ENCODE measurements around the gene OSBPL7. TPM values are rescaled to one million over a fixed set of nuclear protein-coding genes. Genes with fewer than 3 reads are reported as not detected.

OSBPL7 gene
- total and polyA plus RNA-seq, 2 of the 8 experiments (the other 6 are each of a cell fraction or from before 2014, with no cell fraction given): 7.2 to 8.9 TPM

GRCh38 chr17:47812146-47812920 lies 9.3 kb downstream of the OSBPL7 start:
- ChIA-PET CTCF (ENCODE audit: partially characterized antibody) (interaction anchor here (1.4 to 1.8 kb wide), 2 partner anchors 9 to 70 kb away, joined by 3 to 5 read pairs; partner anchors contain the start of gene OSBPL7), POLR2A (ENCODE audit: partially characterized antibody) (interaction anchor here (1.6 kb wide), 1 partner anchor 10 kb away, joined by 6 read pairs; the partner anchor contains the start of gene OSBPL7)
- FAIRE-seq (no peak), DNase-seq (ENCODE audit: low read depth in 1 of 2, low spot score in 2 of 2) (no peak)
- H4K20me1 ChIP-seq (replicated peaks in 1 of 2; ENCODE audit: control insufficient read depth in 1 of 2, insufficient read depth in 2 of 2, low read length in 2 of 2): peaks cover 0 to 5% of the 10 kb centered on the region in 2 experiments
- H4K8ac ChIP-seq (ENCODE audit: extremely low read depth, insufficient read depth, low read length): no peak overlapping the region; the same call in 1 of the 2 replicates
- H3K4me3 ChIP-seq (ENCODE audit: extremely low read depth in 1 of 4, insufficient read depth in 2 of 4, low read depth in 3 of 4, low read length in 4 of 4): no peak overlapping the region
- H3K79me1 ChIP-seq (ENCODE audit: low read depth, low read length): no peaks in the 10 kb centered on the region; the same call in none of the 2 replicates
- H3K36me3 ChIP-seq (ENCODE audit: control insufficient read depth in 2 of 4, insufficient read depth in 4 of 4, low read length in 3 of 4): peaks cover 0 to 2% (median 0%) of the 10 kb centered on the region in 4 experiments; a peak in 1 of 8 replicates
- TF ChIP-seq HDAC6 (IDR thresholded peaks at IDR 0.05; ENCODE audit: low read depth, low read length) (no peak), TEAD4 (IDR thresholded peaks at IDR 0.05; ENCODE audit: low read depth, low read length) (no peak), CHD1 (IDR thresholded peaks at IDR 0.05; ENCODE audit: low read depth, low read length) (no peak), SIRT6 (IDR thresholded peaks at IDR 0.05; ENCODE audit: low read length) (no peak), EP300 (IDR thresholded peaks at IDR 0.05; ENCODE audit: borderline replicate concordance in 1 of 2, low read depth in 2 of 2, low read length in 2 of 2) (no peak)
- no peak overlapping the region for H4K5ac ChIP-seq (ENCODE audit: insufficient read length, low read depth, low read length)
- no peaks in the 10 kb centered on the region for H3K23me2 ChIP-seq (ENCODE audit: low read depth, low read length)
- no peaks in the 10 kb centered on the region for H3K9me3 ChIP-seq (ENCODE audit: insufficient read depth in 2 of 2, low read depth in 1 of 2, low read length in 1 of 2)
- H3K4me1 ChIP-seq (replicated peaks in 1 of 4; ENCODE audit: control insufficient read depth in 3 of 4, insufficient read depth in 4 of 4, low read length in 3 of 4): no peaks in the 10 kb centered on the region; a peak in 1 of 7 replicates
- 88% methylated on average over 18 of the region's 18 CpGs; no CpG with 5 or more reads in 1 of the 2 experiments for whole genome bisulfite sequencing, 2 experiments (ENCODE audit: extremely low coverage in 1 of 2, insufficient coverage in 1 of 2, insufficient read length in 1 of 2, insufficient replicate concordance in 2 of 2, low coverage in 1 of 2, low lambda C conversion rate in 2 of 2, missing lambda C conversion rate in 1 of 2)
- H3K18ac ChIP-seq (ENCODE audit: extremely low read depth, low read length): no peak overlapping the region
- no peak overlapping the region for H3K4ac ChIP-seq (replicated peaks; ENCODE audit: insufficient read length, low read depth, low read length)
- H3K14ac ChIP-seq (ENCODE audit: insufficient read length): no peak overlapping the region
- no peaks in the 10 kb centered on the region for H3K27me3 ChIP-seq (replicated peaks in 1 of 4; ENCODE audit: control insufficient read depth in 3 of 4, extremely low read depth in 1 of 4, insufficient read depth in 3 of 4, low read length in 3 of 4)
- H3K56ac ChIP-seq (replicated peaks; ENCODE audit: insufficient read length, low read depth, low read length): no peak overlapping the region
- no peak overlapping the region for H3K27ac ChIP-seq (ENCODE audit: low read depth, low read length)
- H2BK120ac ChIP-seq (replicated peaks; ENCODE audit: low read depth, low read length): no peak overlapping the region
- H2AK5ac ChIP-seq (ENCODE audit: low read depth, low read length): no peak overlapping the region
- H3K9ac ChIP-seq (replicated peaks in 1 of 4; ENCODE audit: extremely low read depth in 1 of 4, low read depth in 3 of 4, low read length in 3 of 4): no peak overlapping the region
- H2BK5ac ChIP-seq (ENCODE audit: low read depth, low read length): no peak overlapping the region
- no peak overlapping the region for H2BK12ac ChIP-seq (ENCODE audit: low read depth, low read length)
- H4K91ac ChIP-seq (replicated peaks; ENCODE audit: insufficient read length, low read length): no peak overlapping the region
- no peak overlapping the region for H2BK15ac ChIP-seq (ENCODE audit: low read length)
- no peak overlapping the region for H3K4me2 ChIP-seq (ENCODE audit: insufficient read depth in 1 of 2, low read depth in 2 of 2, low read length in 2 of 2)
- H2AFZ ChIP-seq (ENCODE audit: low read length): no peak overlapping the region
- no peak overlapping the region for H2BK20ac ChIP-seq (ENCODE audit: low read length)
- no peaks in the 10 kb centered on the region for H3K79me2 ChIP-seq (ENCODE audit: control insufficient read depth in 1 of 2, insufficient read depth in 2 of 2, low read length in 2 of 2)
- H3K23ac ChIP-seq (ENCODE audit: insufficient read length): no peak overlapping the region
